GM23248 (cell line): ENCODE measurements around the gene CEP43. TPM values are rescaled to one million over a fixed set of nuclear protein-coding genes. Genes with fewer than 3 reads are reported as not detected.

ENCODE experiments used
- DNase-seq: peaks from one replicate; pipeline ENCODE4 v3.0.0-alpha.2; 2015
- H2AFZ ChIP-seq: fragments of 200-600 bp; sonication (generic); 2 replicates; pipeline ENCODE4 v1.6.1; 2016; ENCODE audit warnings: antibody characterized with exemption
- H3F3A ChIP-seq: fragments of 200-600 bp; sonication (generic); 2 replicates; pipeline ENCODE4 v1.6.1; 2016; ENCODE audit warnings: mild to moderate bottlenecking, antibody characterized with exemption, mixed run types; ENCODE audit not compliant: insufficient read depth
- H3K27ac ChIP-seq: fragments of 200-600 bp; sonication (generic); 2 replicates; pipeline ENCODE4 v1.5.1; 2016; ENCODE audit warnings: mild to moderate bottlenecking
- H3K27me3 ChIP-seq: fragments of 200-600 bp; sonication (generic); replicated peaks from 2 replicates; pipeline ENCODE4 v1.6.1; 2016; ENCODE audit warnings: mild to moderate bottlenecking; ENCODE audit not compliant: insufficient read depth
- H3K36me3 ChIP-seq: fragments of 200-600 bp; sonication (generic); 2 replicates; pipeline ENCODE4 v1.6.1; 2016; ENCODE audit warnings: low read depth, mild to moderate bottlenecking
- H3K4me1 ChIP-seq: fragments of 200-600 bp; sonication (generic); 2 replicates; pipeline ENCODE4 v1.6.1; 2016; ENCODE audit warnings: mild to moderate bottlenecking; ENCODE audit not compliant: insufficient read depth
- H3K4me2 ChIP-seq: fragments of 200-600 bp; sonication (generic); one replicate; pipeline ENCODE4 v1.6.1; 2016; ENCODE audit warnings: mild to moderate bottlenecking; ENCODE audit not compliant: unreplicated experiment
- H3K4me3 ChIP-seq: fragments of 200-600 bp; sonication (generic); 2 replicates; pipeline ENCODE4 v1.5.1; 2016; ENCODE audit warnings: mild to moderate bottlenecking
- H3K79me2 ChIP-seq: fragments of 200-600 bp; sonication (generic); 2 replicates; pipeline ENCODE4 v1.6.1; 2016; ENCODE audit warnings: mild to moderate bottlenecking; ENCODE audit not compliant: insufficient read depth
- H3K9ac ChIP-seq: fragments of 200-600 bp; sonication (generic); 2 replicates; pipeline ENCODE4 v1.6.1; 2016; ENCODE audit warnings: mild to moderate bottlenecking
- H3K9me2 ChIP-seq: fragments of 200-600 bp; sonication (generic); 2 replicates; pipeline ENCODE4 v1.6.1; 2016; ENCODE audit warnings: mixed run types, mild to moderate bottlenecking, moderate library complexity; ENCODE audit not compliant: insufficient read depth
- H3K9me3 ChIP-seq: fragments of 200-600 bp; sonication (generic); one replicate; pipeline ENCODE4 v1.6.1; 2017; ENCODE audit warnings: low read depth
- H4K20me1 ChIP-seq: fragments of 200-600 bp; sonication (generic); 2 replicates; pipeline ENCODE4 v1.6.0; 2016; ENCODE audit not compliant: insufficient read depth
- EZH2 ChIP-seq: fragments of 200-600 bp; sonication (generic); IDR thresholded peaks from 2 replicates; pipeline ENCODE4 v1.6.1; 2018; ENCODE audit warnings: antibody characterized with exemption, mild to moderate bottlenecking; ENCODE audit not compliant: insufficient read depth, poor library complexity, severe bottlenecking
- EZH2phosphoT487 ChIP-seq: fragments of 200-600 bp; sonication (generic); IDR thresholded peaks from 2 replicates; pipeline ENCODE4 v1.6.1; 2018; ENCODE audit warnings: antibody characterized with exemption, moderate library complexity, mild to moderate bottlenecking, low read depth; ENCODE audit not compliant: insufficient read depth
- WGBS, 2 experiments: methylation state at CpG; one replicate each; pipeline ENCODE4 v1.1.6; 2015 to 2017; ENCODE audit warnings: low lambda C conversion rate in 2 of 2, low coverage in 1 of 2; ENCODE audit errors: missing lambda C conversion rate in 2 of 2; 5-methylcytosine and 5-hydroxymethylcytosine counted together
- in situ Hi-C: fragments of 300-500 bp; cut with MboI; formaldehyde crosslinking; loops from 2 replicates; pipeline ENCODE4 v1.15.0; 2020
- microRNA-seq: library from miRNA; unstranded; fragments of <30 nt; microRNA quantifications from one replicate; pipeline ENCODE4, GENCODE V29; 2016; ENCODE audit warnings: borderline number of aligned reads
- polyA plus RNA-seq: library from polyadenylated mRNA; unstranded; fragments of >200 nt; fragmentation: Nextera tagmentation; extraction: Ambion mirVana; gene quantifications from 2 replicates; pipeline ENCODE4 v1.2.1, GENCODE V29; 2016
- small RNA-seq: library from RNA; depleted of rRNA; stranded (forward); fragments of <200 nt; gene quantifications from one replicate; pipeline ENCODE3, GENCODE V24; 2014; ENCODE audit warnings: low read depth, low replicate concordance
- total RNA-seq: library from RNA; depleted of rRNA; stranded (reverse); fragments of >200 nt; shearing (Covaris generic); gene quantifications from 2 replicates; pipeline ENCODE4 v1.2.3, GENCODE V29; 2014; rRNA removed

Gene CEP43
- total and polyA plus RNA-seq, 2 experiments from 2014 or later: 16.4 to 25.2 TPM

DNA sequence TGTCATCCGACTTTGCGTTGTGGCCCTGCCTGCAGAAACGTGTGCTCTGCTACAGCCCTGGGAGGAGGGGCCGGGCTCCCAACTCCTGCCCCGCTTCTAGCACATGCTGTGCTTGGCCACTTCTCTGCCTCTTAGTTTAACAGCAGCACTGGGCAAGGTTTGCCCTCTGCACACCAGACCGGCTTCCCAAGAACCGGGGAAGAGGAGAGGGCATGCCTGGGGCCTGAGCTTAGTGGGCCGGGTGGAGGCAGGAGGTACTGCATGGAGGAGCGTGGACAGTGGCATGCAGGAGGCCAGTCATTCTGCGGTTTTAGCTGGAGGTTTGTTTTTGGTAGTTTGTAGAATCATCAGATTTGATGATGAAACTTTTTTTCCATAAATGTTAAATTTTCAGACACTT, 45.5 kb downstream of the CEP43 start:
- H3K9me3 ChIP-seq: no peaks in the 10 kb centered on the region
- no peaks in the 10 kb centered on the region for H3K27me3 ChIP-seq
- no peak overlapping the region for H3K4me3 ChIP-seq
- no peaks in the 10 kb centered on the region for H3K9me2 ChIP-seq
- WGBS, 2 experiments: 76 to 85% methylated on average over 10 of the region's 10 CpGs
- in situ Hi-C loops: no loop called here
- no peaks in the 10 kb centered on the region for H3K4me1 ChIP-seq
- no peaks in the 10 kb centered on the region for H3F3A ChIP-seq
- H3K9ac ChIP-seq: no peak overlapping the region
- no peak overlapping the region for H2AFZ ChIP-seq
- TF ChIP-seq EZH2phosphoT487 (no peak), EZH2 (no peak)
- H4K20me1 ChIP-seq: no peaks in the 10 kb centered on the region
- H3K79me2 ChIP-seq: no peaks in the 10 kb centered on the region
- H3K4me2 ChIP-seq: no peak overlapping the region
- no peak overlapping the region for H3K27ac ChIP-seq
- peak; percentile 66 for DNase-seq
- peaks cover 9% of the 10 kb centered on the region; the same call in 1 of the 2 replicates for H3K36me3 ChIP-seq

DNA sequence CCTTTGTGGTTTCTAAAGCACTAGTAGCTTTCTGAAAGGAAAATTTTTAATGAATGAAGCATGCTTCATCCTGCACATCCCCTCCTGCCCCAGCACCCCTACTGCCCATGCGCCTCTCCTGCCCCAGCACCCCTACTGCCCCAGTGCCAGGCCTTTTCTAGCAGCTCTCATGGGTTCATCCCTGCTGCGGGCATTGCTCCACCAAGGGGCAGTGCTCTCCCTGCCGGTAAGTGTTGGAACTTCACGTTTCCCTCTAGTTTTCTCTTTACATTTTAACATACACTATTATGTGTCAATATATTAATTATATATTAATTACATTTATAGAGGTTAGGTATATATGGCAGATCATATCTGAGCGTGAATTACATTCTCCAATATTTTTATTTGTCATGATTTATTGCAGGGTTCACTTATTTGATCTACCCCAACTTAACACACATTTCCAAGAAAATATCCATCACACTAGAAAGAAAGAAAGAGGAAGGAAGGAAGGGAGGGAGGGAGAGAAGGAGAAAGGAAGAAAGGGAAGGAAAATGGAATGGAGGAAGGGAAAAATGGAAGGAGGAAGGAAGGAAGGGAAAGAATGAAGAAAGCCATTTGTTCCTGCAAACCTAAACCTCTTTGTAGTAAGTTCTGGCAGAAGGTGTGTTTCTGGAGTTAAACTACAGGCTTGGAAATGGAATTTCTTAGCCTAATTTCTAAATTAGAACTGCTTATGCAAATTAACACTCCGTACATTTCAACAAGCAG, 46.8 kb downstream of the CEP43 start:
- Histone ChIP-seq H3K27ac (no peak overlapping the region), H3K36me3 (0 out of 2 replicates have a peak, but pooled peaks cover under 1% of the 10 kb centered on the region), H3K27me3 (no peaks in the 10 kb centered on the region), H3K79me2 (no peaks in the 10 kb centered on the region), H4K20me1 (no peaks in the 10 kb centered on the region), H3K4me3 (no peak overlapping the region), H3K9me2 (no peaks in the 10 kb centered on the region), H3K4me1 (no peaks in the 10 kb centered on the region), H3K9ac (no peak overlapping the region), H3F3A (no peaks in the 10 kb centered on the region), H3K9me3 (no peaks in the 10 kb centered on the region), H2AFZ (no peak overlapping the region), H3K4me2 (no peak overlapping the region)
- WGBS, 2 experiments: 86 to 87% methylated on average over 6 of the region's 6 CpGs
- no peak for TF ChIP-seq EZH2
- no peak for DNase-seq
- in situ Hi-C loops: no loop called here

DNA sequence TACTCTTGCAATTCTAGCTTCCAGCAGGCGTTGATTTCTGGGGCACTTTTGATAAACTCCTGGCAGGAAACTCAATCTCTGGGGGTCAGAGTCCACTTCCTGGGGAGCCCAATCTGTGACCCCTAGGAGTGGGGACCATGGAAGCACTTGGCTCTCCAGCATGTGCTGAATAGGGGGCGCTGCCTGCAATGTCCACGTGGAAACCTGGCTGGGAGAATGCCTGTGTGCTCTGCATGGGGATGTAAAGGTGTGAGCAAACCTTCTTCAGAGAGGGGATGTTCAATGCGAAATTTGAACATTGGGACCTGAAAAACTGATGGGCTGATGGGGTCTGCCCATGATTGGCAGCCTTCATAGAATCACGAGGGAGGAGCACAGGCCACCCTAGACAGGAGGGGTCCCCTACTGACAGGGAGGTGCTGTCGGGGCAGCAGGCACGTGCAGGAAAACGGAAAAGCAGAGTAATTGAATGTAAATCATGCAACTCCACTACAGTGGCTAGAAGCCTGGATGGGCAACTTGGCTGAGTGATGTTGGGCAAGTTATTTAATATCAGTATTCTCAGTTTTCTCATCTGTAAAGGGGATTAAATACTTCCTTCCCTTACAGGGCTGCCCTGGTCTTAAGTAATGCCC, 47.8 kb downstream of the CEP43 start:
- in situ Hi-C loops: no loop called here
- no peaks in the 10 kb centered on the region for H3K9me3 ChIP-seq
- H2AFZ ChIP-seq: no peak overlapping the region
- no peaks in the 10 kb centered on the region for H3K79me2 ChIP-seq
- no peaks in the 10 kb centered on the region for H3K4me1 ChIP-seq
- H3K4me2 ChIP-seq: no peak overlapping the region
- no peak for DNase-seq
- no peaks in the 10 kb centered on the region for H3K27me3 ChIP-seq
- no peaks in the 10 kb centered on the region for H3K36me3 ChIP-seq
- WGBS, 2 experiments: 64 to 69% methylated on average over 8 of the region's 8 CpGs
- no peak overlapping the region for H3K27ac ChIP-seq
- H4K20me1 ChIP-seq: no peaks in the 10 kb centered on the region
- no peaks in the 10 kb centered on the region for H3K9me2 ChIP-seq
- no peak for TF ChIP-seq EZH2
- H3K4me3 ChIP-seq: no peak overlapping the region
- H3K9ac ChIP-seq: no peak overlapping the region
- no peaks in the 10 kb centered on the region for H3F3A ChIP-seq

DNA sequence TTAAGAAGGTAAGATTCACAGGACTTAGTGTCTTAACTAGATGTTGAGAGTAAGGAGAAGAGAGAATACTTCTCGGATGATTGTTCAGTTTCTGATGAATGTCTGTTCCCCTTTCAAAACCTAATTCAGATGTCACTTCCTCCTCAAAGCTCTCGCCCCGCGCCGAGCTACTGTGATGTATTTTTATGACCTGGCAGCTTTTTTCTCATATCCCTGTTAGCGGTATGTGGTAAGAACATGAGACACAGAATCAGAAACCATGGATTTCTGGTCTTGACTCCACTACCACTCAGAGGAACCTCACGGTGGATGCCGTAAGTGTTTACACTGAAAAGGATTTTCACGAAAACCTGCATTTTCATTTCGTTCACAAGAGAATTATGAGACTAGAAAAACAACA, 48.4 kb downstream of the CEP43 start:
- Histone ChIP-seq H3K36me3 (no peaks in the 10 kb centered on the region), H3K4me3 (no peak overlapping the region), H3K9me2 (no peaks in the 10 kb centered on the region), H3K4me2 (no peak overlapping the region), H3K27me3 (no peaks in the 10 kb centered on the region), H3K79me2 (no peaks in the 10 kb centered on the region), H3K9ac (no peak overlapping the region), H4K20me1 (no peaks in the 10 kb centered on the region), H3K27ac (no peak overlapping the region), H3K9me3 (no peaks in the 10 kb centered on the region), H2AFZ (no peak overlapping the region), H3K4me1 (no peaks in the 10 kb centered on the region), H3F3A (no peaks in the 10 kb centered on the region)
- no peak for DNase-seq
- 92 to 94% methylated on average over 10 of the region's 10 CpGs for WGBS, 2 experiments
- no peak for TF ChIP-seq EZH2
- no peak for TF ChIP-seq EZH2phosphoT487
- in situ Hi-C loops: no loop called here

Small RNAs within 50 kb of the gene (microRNA-seq; reads per million reads assigned to microRNA genes)
- not detected for gene MIR3939

Small RNAs within 50 kb of the gene (small RNA-seq; reads per million reads assigned to genes)
- not detected for gene MIR3939

Other genes starting within 250 kb of the CEP43 start
- gene RNASET2, start 42.8 kb upstream of the CEP43 start, total RNA-seq: 23.5 and 34.4 TPM in 2 replicates
- gene RNASET2, start 42.8 kb upstream of the CEP43 start, polyA plus RNA-seq: 26.8 and 28.9 TPM in 2 replicates
- gene CCR6, start 123.7 kb downstream of the CEP43 start, total RNA-seq: not detected in 2 replicates
- not detected in 2 replicates for gene CCR6, start 123.7 kb downstream of the CEP43 start, polyA plus RNA-seq
- gene GPR31, start 158.6 kb downstream of the CEP43 start, total RNA-seq: not detected in 2 replicates
- not detected in 2 replicates for gene GPR31, start 158.6 kb downstream of the CEP43 start, polyA plus RNA-seq